Keratinocyte (primary cell): Measurements from ENCODE around the gene ACACA.

Source experiments
- CTCF ChIP-seq, 3 experiments: IDR thresholded peaks in 1 of 3; conservative IDR thresholded peaks in 1 of 3; optimal IDR thresholded peaks in 1 of 3; 2 replicates in 2 of 3; 3 replicates in 1 of 3; pipeline versions ENCODE3 to v1.5.1; 2011; ENCODE audit warnings: low read length in 3 of 3, mild to moderate bottlenecking in 3 of 3, moderate library complexity in 2 of 3, control low read depth in 1 of 3, inconsistent platforms in 1 of 3; ENCODE audit not compliant: insufficient read depth in 2 of 3; ENCODE audit errors: extremely low read depth in 1 of 3
- EZH2 ChIP-seq: IDR thresholded peaks from one replicate; pipeline ENCODE4 v1.6.1; 2012; ENCODE audit warnings: inconsistent platforms, mild to moderate bottlenecking, low read length, moderate library complexity

GRCh38 chr17:37231887-37232286 is 174.7 kb downstream of the ACACA start:
- TF ChIP-seq CTCF (optimal IDR thresholded peaks at IDR 0.05 in 1 of 3, IDR thresholded peaks at IDR 0.05 in 1 of 3, conservative IDR thresholded peaks at IDR 0.05 in 1 of 3; ENCODE audit: extremely low read depth in 1 of 3, insufficient read depth in 2 of 3, low read length in 3 of 3), result no peak
- no peak for TF ChIP-seq EZH2
